PC-3 (cell line): ENCODE data around the gene CUZD1. TPM values are rescaled to one million over a fixed set of nuclear protein-coding genes. Genes with fewer than 3 reads are reported as not detected.

ENCODE experiments used
- ATAC-seq: fragments of 200-7000 bp; cut with Tn5 transposase; 2 replicates; pipeline ENCODE4 v1.9.1; 2020; ENCODE audit warnings: mild to moderate bottlenecking, moderate library complexity
- BruUV-seq: library from RNA; stranded (reverse); fragments of 400-500 nt; replicated peaks from 2 replicates; lab custom pipeline; 2021; lab: Mats Ljungman, UMichigan
- CTCF ChIA-PET: fragments of 300-600 bp; sonication (Branson Sonifier 250); formaldehyde crosslinking; loops from one replicate; lab custom pipeline; 2022; ENCODE audit warnings: antibody characterized with exemption; lab: Charles Lee
- POLR2A ChIA-PET: fragments of 300-600 bp; sonication (Branson Sonifier 250); formaldehyde crosslinking; loops from one replicate; lab custom pipeline; 2022; ENCODE audit warnings: antibody characterized with exemption; ENCODE audit not compliant: unreplicated experiment; lab: Charles Lee
- DNase-seq: peaks from one replicate; pipeline ENCODE4 v3.0.0-alpha.2; 2015
- H2AFZ ChIP-seq: fragments of 300-600 bp; sonication (generic); 2 replicates; pipeline ENCODE4 v1.6.0; 2016; ENCODE audit warnings: antibody characterized with exemption, low read length
- H3F3A ChIP-seq: fragments of 300-600 bp; sonication (generic); one replicate; pipeline ENCODE4 v1.6.0; 2017; ENCODE audit warnings: antibody characterized with exemption, low read length, control low read depth, mild to moderate bottlenecking; ENCODE audit not compliant: unreplicated experiment
- H3K27ac ChIP-seq: fragments of 300-600 bp; sonication (generic); 2 replicates; pipeline ENCODE4 v1.5.1; 2016; ENCODE audit warnings: mild to moderate bottlenecking, low read length
- H3K27me3 ChIP-seq: fragments of 300-600 bp; sonication (generic); 2 replicates; pipeline ENCODE4 v1.6.1; 2016; ENCODE audit warnings: low read length, mixed read lengths
- H3K36me3 ChIP-seq: fragments of 300-600 bp; sonication (generic); 2 replicates; pipeline ENCODE4 v1.6.1; 2016; ENCODE audit warnings: low read depth, mixed run types, low read length, mixed read lengths
- H3K4me1 ChIP-seq: fragments of 300-600 bp; sonication (generic); 2 replicates; pipeline ENCODE4 v1.5.1; 2016; ENCODE audit warnings: low read length; ENCODE audit not compliant: insufficient read depth
- H3K4me2 ChIP-seq: fragments of 300-600 bp; sonication (generic); 2 replicates; pipeline ENCODE4 v1.6.0; 2016; ENCODE audit warnings: low read length
- H3K4me3 ChIP-seq: fragments of 300-600 bp; sonication (generic); 2 replicates; pipeline ENCODE4 v1.5.1; 2016; ENCODE audit warnings: mild to moderate bottlenecking, low read length, mixed read lengths
- H3K79me2 ChIP-seq: fragments of 300-600 bp; sonication (generic); 2 replicates; pipeline ENCODE4 v1.6.1; 2017; ENCODE audit warnings: low read length, mixed read lengths
- H3K9ac ChIP-seq: fragments of 300-600 bp; sonication (generic); 2 replicates; pipeline ENCODE4 v1.6.0; 2016; ENCODE audit warnings: mild to moderate bottlenecking, low read length
- H3K9me2 ChIP-seq: fragments of 300-600 bp; sonication (generic); replicated peaks from 2 replicates; pipeline ENCODE4 v1.6.1; 2016; ENCODE audit warnings: mixed run types, low read length, mixed read lengths
- H3K9me3 ChIP-seq: fragments of 300-600 bp; sonication (generic); 2 replicates; pipeline ENCODE4 v1.6.1; 2016; ENCODE audit warnings: low read length, mixed read lengths
- H4K20me1 ChIP-seq: fragments of 300-600 bp; sonication (generic); 2 replicates; pipeline ENCODE4 v1.6.1; 2016; ENCODE audit warnings: low read length, mixed read lengths
- CTCF ChIP-seq: fragments of 300-600 bp; sonication (generic); conservative IDR thresholded peaks from 2 replicates; pipeline ENCODE4 v1.5.1; 2017; ENCODE audit warnings: antibody characterized with exemption, low read depth, mild to moderate bottlenecking, low read length
- EZH2 ChIP-seq: fragments of 300-600 bp; sonication (generic); IDR thresholded peaks from one replicate; pipeline ENCODE4 v1.6.1; 2017; ENCODE audit warnings: antibody characterized with exemption, mild to moderate bottlenecking, low read length; ENCODE audit not compliant: unreplicated experiment
- EZH2phosphoT487 ChIP-seq: fragments of 300-600 bp; sonication (generic); IDR thresholded peaks from 2 replicates; pipeline ENCODE4 v1.6.1; 2018; ENCODE audit warnings: mild to moderate bottlenecking, antibody characterized with exemption, low read length, borderline replicate concordance
- intact Hi-C: fragments of 100-400 bp; cut with micrococcal nuclease; formaldehyde crosslinking; loops from 2 replicates; pipeline ENCODE4 v1.9.0; 2023
- total RNA-seq: library from RNA; depleted of rRNA; stranded (reverse); fragments of >200 nt; gene quantifications from 2 replicates; pipeline ENCODE4 v1.2.3, GENCODE V29; 2014

Gene CUZD1
- total RNA-seq, 1 experiment from 2014 or later = 0.36 TPM

- Histone ChIP-seq H3K36me3 (peaks cover 4% of the 10 kb centered on the region; the same call in 1 of the 2 replicates), H4K20me1 (no peaks in the 10 kb centered on the region), H3K9me3 (no peaks in the 10 kb centered on the region), H3K9ac (no peak overlapping the region), H3F3A (no peaks in the 10 kb centered on the region), H3K4me2 (no peak overlapping the region), H3K4me1 (no peaks in the 10 kb centered on the region), H3K79me2 (no peaks in the 10 kb centered on the region), H3K9me2 (no peaks in the 10 kb centered on the region), H2AFZ (no peak overlapping the region), H3K27ac (no peak overlapping the region), H3K4me3 (no peak overlapping the region), H3K27me3 (no peaks in the 10 kb centered on the region)
- DNase-seq (no peak), ATAC-seq (no peak)
- BruUV-seq = no TSS peak
- ChIA-PET POLR2A (no interaction called here), CTCF (no interaction called here)
- TF ChIP-seq EZH2phosphoT487 (no peak), CTCF (no peak), EZH2 (no peak)
- intact Hi-C loops = no loop called here
These were observed 14.7 kb downstream of the CUZD1 start for GRCh38 chr10:122830965-122831353.

GRCh38 chr10:122830273-122830964 is 15.2 kb downstream of the CUZD1 start:
- BruUV-seq = no TSS peak
- H3K27ac ChIP-seq = no peak overlapping the region
- no peaks in the 10 kb centered on the region for H3F3A ChIP-seq
- H3K4me1 ChIP-seq = no peaks in the 10 kb centered on the region
- no peaks in the 10 kb centered on the region for H3K79me2 ChIP-seq
- TF ChIP-seq EZH2phosphoT487 (no peak), CTCF (no peak), EZH2 (no peak)
- no peak overlapping the region for H3K4me2 ChIP-seq
- H3K9me3 ChIP-seq = no peaks in the 10 kb centered on the region
- no peaks in the 10 kb centered on the region for H3K9me2 ChIP-seq
- no peak overlapping the region for H3K4me3 ChIP-seq
- no peaks in the 10 kb centered on the region for H3K27me3 ChIP-seq
- POLR2A ChIA-PET = interaction anchor here (0.5 kb wide), 1 partner anchor 10 kb away, joined by 3 read pairs; no protein-coding TSS in a partner anchor
- H3K36me3 ChIP-seq = peaks cover 4% of the 10 kb centered on the region; the same call in 1 of the 2 replicates
- intact Hi-C loops = no loop called here
- DNase-seq (no peak), ATAC-seq (no peak)
- CTCF ChIA-PET = no interaction called here
- no peak overlapping the region for H2AFZ ChIP-seq
- no peak overlapping the region for H3K9ac ChIP-seq
- H4K20me1 ChIP-seq = no peaks in the 10 kb centered on the region

- no peak overlapping the region for H3K4me2 ChIP-seq
- ATAC-seq = no peak
- H3K9ac ChIP-seq = no peak overlapping the region
- ChIA-PET POLR2A (interaction anchor here (0.5 kb wide), 1 partner anchor 9 kb away, joined by 3 read pairs; no protein-coding TSS in a partner anchor), CTCF (no interaction called here)
- TF ChIP-seq EZH2phosphoT487 (no peak), EZH2 (no peak), CTCF (no peak)
- H2AFZ ChIP-seq = no peak overlapping the region
- intact Hi-C loops = no loop called here
- peaks cover 4% of the 10 kb centered on the region; the same call in 1 of the 2 replicates for H3K36me3 ChIP-seq
- BruUV-seq = no TSS peak
- H3K79me2 ChIP-seq = no peaks in the 10 kb centered on the region
- H3K4me3 ChIP-seq = no peak overlapping the region
- no peaks in the 10 kb centered on the region for H3K27me3 ChIP-seq
- no peaks in the 10 kb centered on the region for H4K20me1 ChIP-seq
- H3K27ac ChIP-seq = no peak overlapping the region
- no peaks in the 10 kb centered on the region for H3K9me3 ChIP-seq
- H3F3A ChIP-seq = no peaks in the 10 kb centered on the region
- no peaks in the 10 kb centered on the region for H3K4me1 ChIP-seq
- DNase-seq = no peak
- no peaks in the 10 kb centered on the region for H3K9me2 ChIP-seq
These were observed 16.2 kb downstream of the CUZD1 start for GRCh38 chr10:122829454-122829853.
